ENCODE results near the gene CAMSAP1. TPM values are rescaled to one million over a fixed set of nuclear protein-coding genes. Genes with fewer than 3 reads are reported as not detected.

CAMSAP1 gene
- total RNA-seq, 1 donor from 2014 or later: 20.4 TPM

GRCh38 chr9:135789838-135790291 is 117.5 kb downstream of the CAMSAP1 start:
- no peak for ATAC-seq
- intact Hi-C loops (cut with micrococcal nuclease): no loop called here
- no peak for DNase-seq

DNA sequence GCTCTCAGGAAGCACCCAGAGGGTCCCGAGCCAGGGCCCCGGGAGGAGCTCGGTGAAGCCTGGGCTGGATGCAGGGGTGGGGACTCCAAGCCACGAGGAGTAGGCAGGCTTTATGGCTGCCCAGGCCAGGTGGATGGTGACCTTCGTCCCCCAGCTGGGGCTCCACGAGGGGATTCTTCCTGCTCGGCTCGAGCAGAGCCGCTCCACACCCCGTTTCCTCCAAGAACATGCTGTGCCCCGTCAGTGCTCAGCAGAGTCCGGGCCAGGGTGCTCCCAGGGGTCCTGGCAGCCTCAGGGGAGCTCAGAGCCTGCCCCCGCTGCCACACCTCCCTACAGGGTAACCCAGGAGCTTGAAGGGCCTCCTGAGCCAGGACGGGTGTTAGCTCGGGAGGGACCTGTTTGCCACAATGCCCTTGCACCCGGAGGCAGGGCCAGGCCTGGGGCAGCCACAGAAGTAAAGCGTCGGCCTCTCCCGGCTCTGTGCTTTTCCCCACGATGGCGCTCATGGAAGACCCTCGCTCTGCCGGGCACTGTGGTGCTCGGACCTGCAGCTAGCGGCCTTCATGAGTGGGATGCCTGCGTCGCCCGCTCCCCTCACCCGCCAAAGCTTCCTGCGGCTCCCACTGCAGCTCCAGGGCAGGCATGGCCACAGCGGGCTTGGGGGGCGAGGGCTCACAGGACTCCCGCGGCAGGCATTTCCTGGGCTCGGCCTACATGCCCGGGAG is 118.6 kb downstream of the CAMSAP1 start:
- ATAC-seq (no peak), DNase-seq (no peak)
- intact Hi-C loops (cut with micrococcal nuclease): no loop called here

DNA sequence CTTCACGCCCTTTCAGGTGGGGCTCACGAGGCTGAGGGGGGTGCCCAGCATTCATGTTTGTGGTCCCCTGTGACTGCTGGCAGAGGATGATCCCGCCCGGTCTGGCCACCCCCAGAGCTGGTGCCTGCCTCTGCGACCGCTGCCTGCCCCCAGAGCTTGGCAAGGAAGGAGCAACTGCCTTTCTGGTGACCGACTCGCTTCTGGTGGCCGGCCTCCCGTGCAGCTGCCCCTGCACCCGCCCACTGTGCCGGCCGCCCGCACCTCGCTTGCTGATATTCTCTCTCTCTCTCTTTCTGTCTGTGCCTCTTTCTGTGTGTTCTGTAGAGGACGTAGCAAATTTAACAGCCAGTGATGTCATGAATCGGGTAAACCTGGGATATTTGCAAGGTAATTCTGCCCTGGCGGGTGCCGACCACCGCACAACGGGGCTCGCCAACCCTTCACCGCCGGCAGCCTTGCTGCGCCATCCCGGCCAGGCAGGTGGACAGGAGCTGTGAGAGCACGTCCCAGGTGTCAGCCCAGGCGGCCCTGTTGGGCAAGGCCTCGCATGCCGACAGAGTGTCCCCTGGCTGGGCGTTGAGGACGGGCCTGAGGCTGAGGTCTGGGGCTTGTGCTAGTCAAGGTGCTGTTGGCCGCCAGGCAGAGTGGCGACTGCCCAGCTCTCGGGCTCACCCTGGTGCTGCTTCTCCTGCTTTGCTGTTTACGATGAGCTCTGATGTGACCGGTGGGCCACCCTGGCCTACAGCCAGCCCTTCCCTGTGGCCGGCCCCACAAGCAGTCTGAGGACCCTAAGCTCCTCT is 119.4 kb downstream of the CAMSAP1 start:
- ATAC-seq (no peak), DNase-seq (no peak)
- intact Hi-C loops (cut with micrococcal nuclease): no loop called here

- DNase-seq (no peak), ATAC-seq (no peak)
- intact Hi-C loops (cut with micrococcal nuclease): no loop called here
Measured at GRCh38 chr9:135787317-135787716, 120.0 kb downstream of the CAMSAP1 start.

DNA sequence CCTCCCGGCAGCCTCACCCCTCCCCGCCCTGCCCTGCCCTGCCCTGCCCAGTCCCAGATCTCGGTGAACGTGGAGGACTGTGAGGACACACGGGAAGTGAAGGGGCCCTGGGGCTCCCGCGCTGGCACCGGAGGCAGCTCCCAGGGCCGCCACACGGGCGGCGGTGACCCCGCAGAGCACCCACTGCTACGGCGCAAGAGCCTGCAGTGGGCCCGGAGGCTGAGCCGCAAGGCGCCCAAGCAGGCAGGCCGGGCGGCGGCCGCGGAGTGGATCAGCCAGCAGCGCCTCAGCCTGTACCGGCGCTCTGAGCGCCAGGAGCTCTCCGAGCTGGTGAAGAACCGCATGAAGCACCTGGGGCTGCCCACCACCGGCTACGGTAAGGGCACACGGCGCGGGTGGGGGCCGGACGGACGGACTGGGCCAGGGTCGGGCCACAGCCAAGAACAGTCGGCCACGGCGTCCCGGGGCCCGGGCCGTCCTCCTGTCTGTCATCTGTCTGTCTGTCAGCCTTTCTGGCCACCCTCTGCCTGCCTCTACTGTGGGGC is 121.1 kb downstream of the CAMSAP1 start:
- DNase-seq (no peak), ATAC-seq (no peak)
- intact Hi-C loops (cut with micrococcal nuclease): no loop called here

- ATAC-seq: no peak
- no peak for DNase-seq
- intact Hi-C loops (cut with micrococcal nuclease): no loop called here
Measured at GRCh38 chr9:135785013-135785575, 122.3 kb downstream of the CAMSAP1 start.

- no peak for ATAC-seq
- no peak for DNase-seq
- intact Hi-C loops (cut with micrococcal nuclease): no loop called here
Measured at GRCh38 chr9:135783540-135784245, 123.7 kb downstream of the CAMSAP1 start.

- intact Hi-C loops (cut with micrococcal nuclease): no loop called here
- no peak for DNase-seq
- no peak for ATAC-seq
Measured at GRCh38 chr9:135782946-135783345, 124.4 kb downstream of the CAMSAP1 start.

- intact Hi-C loops (cut with micrococcal nuclease): no loop called here
- no peak for ATAC-seq
- DNase-seq: no peak
Measured at GRCh38 chr9:135780626-135781025, 126.7 kb downstream of the CAMSAP1 start.

DNA sequence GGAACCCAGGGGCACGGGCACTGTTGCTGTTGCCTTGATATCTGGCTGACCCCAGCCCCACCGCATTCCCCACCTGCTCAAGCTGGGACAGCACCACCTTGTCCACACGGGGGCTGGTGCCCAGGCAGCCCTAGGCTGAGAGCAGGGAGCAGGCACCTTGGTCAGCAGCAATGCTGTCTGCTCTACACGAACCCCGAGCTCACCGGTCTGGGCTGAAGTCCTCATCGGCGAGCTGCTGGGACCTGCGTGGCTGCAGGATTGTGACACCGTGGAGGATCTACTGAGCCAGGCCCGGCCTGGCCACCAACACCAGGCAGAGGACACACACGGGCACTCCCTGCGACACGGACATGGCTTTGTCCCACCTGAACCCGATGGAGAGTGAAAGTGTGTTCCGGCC is 127.3 kb downstream of the CAMSAP1 start:
- ATAC-seq: no peak
- no peak for DNase-seq
- intact Hi-C loops (cut with micrococcal nuclease): no loop called here

DNA sequence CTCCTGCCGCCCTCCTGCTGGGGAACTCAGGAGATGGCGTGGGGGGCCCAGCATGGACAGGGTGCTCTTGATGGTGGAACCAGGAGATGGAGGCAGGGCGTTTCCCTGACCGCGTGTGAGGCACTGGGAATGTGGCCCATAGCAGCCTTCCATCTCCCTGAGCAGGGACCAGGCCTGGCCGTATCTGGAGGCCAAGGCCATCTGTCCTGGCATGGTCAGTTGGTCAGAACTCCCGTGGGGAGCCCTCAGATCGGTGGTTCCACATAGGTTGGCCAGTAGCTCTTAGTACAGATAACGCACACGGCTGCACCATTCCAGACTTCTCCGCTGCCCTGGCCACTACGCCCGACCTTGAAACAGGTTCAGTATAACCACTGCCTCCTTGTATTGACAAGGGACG is 127.8 kb downstream of the CAMSAP1 start:
- ATAC-seq (no peak), DNase-seq (no peak)
- intact Hi-C loops (cut with micrococcal nuclease): no loop called here

DNA sequence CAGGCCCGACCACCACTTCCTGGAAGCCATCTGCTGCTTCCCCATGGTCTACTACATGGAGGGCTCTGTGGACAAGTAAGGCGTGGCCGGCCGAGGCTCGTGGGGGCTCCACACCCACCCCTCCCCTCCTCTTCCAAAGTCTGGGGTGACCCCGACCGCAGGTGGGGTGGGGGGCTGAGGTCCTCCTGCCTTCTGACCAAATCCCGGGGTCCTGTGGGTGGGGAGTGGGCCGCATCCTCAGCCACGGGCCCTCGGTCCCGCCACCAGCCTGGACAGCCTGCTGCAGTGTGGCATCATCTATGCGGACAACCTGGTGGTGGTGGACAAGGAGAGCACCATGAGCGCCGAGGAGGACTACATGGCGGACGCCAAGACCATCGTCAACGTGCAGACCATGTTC is 128.9 kb downstream of the CAMSAP1 start:
- no peak for ATAC-seq
- intact Hi-C loops (cut with micrococcal nuclease): no loop called here

DNA sequence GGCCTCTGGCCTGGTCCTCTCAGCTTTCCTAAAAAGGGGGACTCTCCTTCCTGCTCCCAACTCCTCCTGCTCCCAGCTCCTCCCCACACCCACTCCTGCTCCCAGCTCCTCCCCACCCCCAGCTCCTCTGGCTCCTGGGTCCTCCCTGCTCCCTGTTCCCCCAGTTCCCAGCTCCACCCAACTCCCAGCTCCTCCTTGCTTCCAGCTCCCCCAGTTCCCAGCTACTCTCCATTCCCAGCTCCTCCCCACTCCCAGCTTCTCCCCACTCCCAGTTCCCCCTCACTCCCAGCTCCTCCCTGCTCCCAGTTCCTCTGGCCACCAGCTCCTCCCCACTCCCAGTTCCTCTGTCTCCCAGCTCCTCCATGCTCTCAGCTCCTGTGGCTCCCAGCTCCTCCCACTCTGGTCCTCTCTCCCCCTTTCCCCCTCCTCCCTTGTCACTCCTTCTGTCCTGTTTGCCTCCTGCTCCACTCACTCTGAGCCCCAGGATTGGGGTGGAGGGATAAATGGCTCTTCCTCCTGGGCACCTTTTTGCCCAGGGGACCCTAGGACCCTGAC is 129.6 kb downstream of the CAMSAP1 start:
- DNase-seq (no peak), ATAC-seq (no peak)
- intact Hi-C loops (cut with micrococcal nuclease): no loop called here

More for the DNA sequence above, 128.9 kb downstream of the CAMSAP1 start:
- DNase-seq: no peak

GRCh38 chr9:135776893-135777622 is 130.3 kb downstream of the CAMSAP1 start:
- ATAC-seq (no peak), DNase-seq (no peak)
- intact Hi-C loops (cut with micrococcal nuclease): no loop called here

GRCh38 chr9:135775911-135776310 is 131.4 kb downstream of the CAMSAP1 start:
- intact Hi-C loops (cut with micrococcal nuclease): no loop called here

GRCh38 chr9:135774794-135775525 is 132.4 kb downstream of the CAMSAP1 start:
- no peak for DNase-seq
- no peak for ATAC-seq
- intact Hi-C loops (cut with micrococcal nuclease): no loop called here

More at GRCh38 chr9:135775911-135776310, 131.4 kb downstream of the CAMSAP1 start:
- DNase-seq (no peak), ATAC-seq (no peak)

DNA sequence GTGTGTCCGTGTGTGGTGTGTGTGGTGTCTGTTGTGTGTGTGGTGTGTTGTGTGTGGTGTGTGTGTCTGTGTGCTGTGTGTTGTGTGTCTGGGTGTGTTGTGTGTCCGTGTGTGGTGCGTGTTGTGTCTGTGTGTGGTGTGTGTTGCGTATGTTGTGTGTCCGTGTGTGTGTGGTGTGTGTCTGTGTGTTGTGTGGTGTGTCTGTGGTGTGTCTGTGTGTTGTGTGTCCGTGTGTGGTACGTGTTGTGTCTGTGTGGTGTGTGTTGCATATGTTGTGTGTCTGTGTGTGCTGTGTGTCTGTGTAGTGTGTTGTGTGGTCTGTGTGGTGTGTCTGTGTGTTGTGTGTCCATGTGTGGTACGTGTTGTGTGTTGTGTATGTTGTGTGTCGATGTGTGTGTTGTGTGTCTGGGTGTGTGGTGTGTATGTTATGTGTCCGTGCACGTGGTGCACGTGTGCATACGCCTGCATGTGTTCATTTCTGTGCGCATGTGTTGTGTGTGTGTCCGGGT is 133.1 kb downstream of the CAMSAP1 start:
- intact Hi-C loops (cut with micrococcal nuclease): no loop called here
- DNase-seq: no peak
- no peak for ATAC-seq
